Right atrium auricular region (tissue), 2 donors: ENCODE measurements around the gene N4BP2L2. TPM values are rescaled to one million over a fixed set of nuclear protein-coding genes. Genes with fewer than 3 reads are reported as not detected.
A peak's percentile ranks its signal among the peaks of the same experiment; 100 is the strongest.

ENCODE experiments used
- DNase-seq: peaks from one replicate; pipeline ENCODE4 v3.0.0-alpha.2; 2019; ENCODE audit warnings: low spot score
- H3K27ac ChIP-seq, 2 donors: fragments of 200-600 bp; sonication (generic); 1 replicate in 1 of 2; 2 replicates in 1 of 2; pipeline ENCODE4 v1.5.1; 2016 to 2019
- H3K27me3 ChIP-seq, 2 donors: fragments of 200-600 bp; sonication (generic); one replicate each; pipeline versions ENCODE4 v1.5.1 to v1.6.0; 2017 to 2019
- H3K36me3 ChIP-seq: fragments of 200-600 bp; sonication (generic); one replicate; pipeline ENCODE4 v1.5.1; 2016
- H3K4me1 ChIP-seq, 2 donors: fragments of 200-600 bp; sonication (generic); one replicate each; pipeline versions ENCODE4 v1.5.1 to v1.6.0; 2017 to 2019
- H3K4me3 ChIP-seq, 2 donors: fragments of 200-600 bp; sonication (generic); 1 replicate in 1 of 2; 2 replicates in 1 of 2; pipeline ENCODE4 v1.5.1; 2017 to 2019; ENCODE audit warnings: mild to moderate bottlenecking in 1 of 2, moderate library complexity in 1 of 2
- H3K9me3 ChIP-seq, 2 donors: fragments of 200-600 bp; sonication (generic); one replicate each; pipeline ENCODE4 v1.5.1; 2019
- total RNA-seq, 2 donors: library from RNA; depleted of rRNA; stranded (reverse); fragments of >200 nt; gene quantifications; one replicate each; pipeline ENCODE4 v1.1.0, GENCODE V29; 2016
- TF ChIP-seq, protein P1 (sequence below), 2 donors: fragments of 200-600 bp; sonication (generic); IDR thresholded peaks; one replicate each; pipeline ENCODE4 v1.5.1; 2019; ENCODE audit warnings: antibody characterized with exemption in 2 of 2

Gene N4BP2L2
- total RNA-seq, 2 donors from 2014 or later, result 92.8 to 97.5 TPM

DNA sequence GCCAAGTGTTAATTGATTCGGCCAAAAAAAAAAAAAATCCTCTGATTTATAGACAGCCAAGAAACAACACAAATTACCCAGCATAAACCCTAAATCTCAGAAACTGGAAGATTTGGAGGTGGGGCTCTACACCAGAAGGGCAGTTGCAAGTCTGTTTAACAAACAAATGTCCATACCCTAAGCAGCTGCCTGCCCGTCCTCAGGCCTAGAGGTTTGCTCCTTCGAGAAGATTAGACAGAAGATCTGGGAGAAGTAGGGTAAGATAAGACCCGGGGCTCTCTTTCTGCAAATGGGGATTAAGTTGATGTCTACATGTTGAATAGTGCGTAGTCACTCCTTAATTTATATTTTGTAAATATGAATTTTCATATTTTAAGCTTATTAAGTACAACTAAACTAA, 107.2 kb downstream of the N4BP2L2 start:
- peaks cover 0 to 18% of the 10 kb centered on the region in 2 donors for H3K4me1 ChIP-seq
- no peaks in the 10 kb centered on the region for H3K9me3 ChIP-seq
- no peak for DNase-seq
- no peak overlapping the region for H3K4me3 ChIP-seq
- TF ChIP-seq, protein P1, sequence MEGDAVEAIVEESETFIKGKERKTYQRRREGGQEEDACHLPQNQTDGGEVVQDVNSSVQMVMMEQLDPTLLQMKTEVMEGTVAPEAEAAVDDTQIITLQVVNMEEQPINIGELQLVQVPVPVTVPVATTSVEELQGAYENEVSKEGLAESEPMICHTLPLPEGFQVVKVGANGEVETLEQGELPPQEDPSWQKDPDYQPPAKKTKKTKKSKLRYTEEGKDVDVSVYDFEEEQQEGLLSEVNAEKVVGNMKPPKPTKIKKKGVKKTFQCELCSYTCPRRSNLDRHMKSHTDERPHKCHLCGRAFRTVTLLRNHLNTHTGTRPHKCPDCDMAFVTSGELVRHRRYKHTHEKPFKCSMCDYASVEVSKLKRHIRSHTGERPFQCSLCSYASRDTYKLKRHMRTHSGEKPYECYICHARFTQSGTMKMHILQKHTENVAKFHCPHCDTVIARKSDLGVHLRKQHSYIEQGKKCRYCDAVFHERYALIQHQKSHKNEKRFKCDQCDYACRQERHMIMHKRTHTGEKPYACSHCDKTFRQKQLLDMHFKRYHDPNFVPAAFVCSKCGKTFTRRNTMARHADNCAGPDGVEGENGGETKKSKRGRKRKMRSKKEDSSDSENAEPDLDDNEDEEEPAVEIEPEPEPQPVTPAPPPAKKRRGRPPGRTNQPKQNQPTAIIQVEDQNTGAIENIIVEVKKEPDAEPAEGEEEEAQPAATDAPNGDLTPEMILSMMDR (IDR thresholded peaks at IDR 0.05), result no peak
- peaks cover 23% of the 10 kb centered on the region for H3K36me3 ChIP-seq
- no peaks in the 10 kb centered on the region for H3K27me3 ChIP-seq
- no peak overlapping the region for H3K27ac ChIP-seq

DNA sequence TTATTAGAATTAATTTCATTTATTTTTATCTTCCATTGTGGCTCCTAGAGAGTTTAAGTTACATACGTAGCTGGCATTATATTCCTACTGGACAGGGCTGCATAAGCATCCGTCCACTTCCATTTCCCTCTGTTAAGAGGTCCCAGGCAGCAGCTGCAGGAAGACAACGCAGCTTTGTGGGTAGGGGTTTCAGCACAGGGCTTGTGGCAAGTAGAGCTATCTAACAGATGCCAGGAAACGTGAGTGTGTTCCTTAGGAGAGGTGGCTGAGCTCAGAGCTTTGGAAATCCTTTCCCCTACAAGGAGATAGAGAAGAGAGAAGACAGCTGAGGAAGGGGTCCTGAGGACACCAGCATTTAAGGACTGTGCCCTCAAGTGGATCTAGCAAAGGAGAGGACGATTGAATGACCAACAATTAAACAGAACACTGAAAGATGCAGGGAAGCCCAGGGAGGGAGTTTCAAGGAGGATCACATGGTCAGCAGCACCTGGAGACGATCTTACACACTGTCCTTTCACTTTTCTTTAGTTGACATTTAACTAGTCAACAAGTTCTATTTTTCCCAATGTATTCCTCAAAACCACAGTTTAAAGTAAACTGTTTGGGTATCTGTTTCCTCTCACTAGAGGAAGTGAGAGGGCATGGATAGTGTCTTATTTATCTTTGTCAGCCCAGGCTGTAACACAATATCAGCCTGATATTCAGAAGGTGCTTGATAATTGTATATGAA, 108.4 kb downstream of the N4BP2L2 start:
- Histone ChIP-seq H3K27ac (no peak overlapping the region), H3K4me1 (peaks cover 0 to 19% of the 10 kb centered on the region in 2 donors), H3K27me3 (no peaks in the 10 kb centered on the region), H3K36me3 (peaks cover 11% of the 10 kb centered on the region), H3K4me3 (no peak overlapping the region), H3K9me3 (no peaks in the 10 kb centered on the region)
- TF ChIP-seq, protein P1 (IDR thresholded peaks at IDR 0.05), result no peak
- DNase-seq, result no peak

DNA sequence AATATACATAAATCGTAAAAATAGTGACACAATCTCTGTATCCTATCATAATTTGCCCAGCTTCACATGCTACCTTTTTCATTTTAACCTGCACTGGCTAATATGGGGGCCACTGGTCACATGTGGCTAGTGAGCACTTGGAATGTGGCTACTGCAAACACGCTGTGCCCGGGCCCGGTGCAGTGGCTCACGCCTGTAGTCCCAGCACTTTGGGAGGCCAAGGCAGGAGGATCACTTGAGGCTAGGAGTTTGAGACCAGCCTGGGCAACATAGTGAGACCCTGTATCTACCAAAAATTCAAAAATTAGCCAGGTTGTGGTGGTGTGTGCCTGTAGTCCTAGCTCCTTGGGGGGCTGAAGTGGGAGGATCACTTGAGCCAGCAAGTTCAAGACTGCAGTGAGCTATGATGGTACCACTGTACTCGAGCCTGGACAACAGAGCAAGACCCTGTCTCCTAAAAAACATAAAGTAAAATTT, 109.1 kb downstream of the N4BP2L2 start:
- Histone ChIP-seq H3K36me3 (peaks cover 7% of the 10 kb centered on the region), H3K9me3 (no peaks in the 10 kb centered on the region), H3K27me3 (no peaks in the 10 kb centered on the region), H3K4me3 (no peak overlapping the region), H3K27ac (peak overlapping the region in 1 of 2 donors; percentile 90), H3K4me1 (peaks cover 0 to 19% of the 10 kb centered on the region in 2 donors)
- no peak for DNase-seq
- TF ChIP-seq, protein P1 (IDR thresholded peaks at IDR 0.05), result no peak

DNA sequence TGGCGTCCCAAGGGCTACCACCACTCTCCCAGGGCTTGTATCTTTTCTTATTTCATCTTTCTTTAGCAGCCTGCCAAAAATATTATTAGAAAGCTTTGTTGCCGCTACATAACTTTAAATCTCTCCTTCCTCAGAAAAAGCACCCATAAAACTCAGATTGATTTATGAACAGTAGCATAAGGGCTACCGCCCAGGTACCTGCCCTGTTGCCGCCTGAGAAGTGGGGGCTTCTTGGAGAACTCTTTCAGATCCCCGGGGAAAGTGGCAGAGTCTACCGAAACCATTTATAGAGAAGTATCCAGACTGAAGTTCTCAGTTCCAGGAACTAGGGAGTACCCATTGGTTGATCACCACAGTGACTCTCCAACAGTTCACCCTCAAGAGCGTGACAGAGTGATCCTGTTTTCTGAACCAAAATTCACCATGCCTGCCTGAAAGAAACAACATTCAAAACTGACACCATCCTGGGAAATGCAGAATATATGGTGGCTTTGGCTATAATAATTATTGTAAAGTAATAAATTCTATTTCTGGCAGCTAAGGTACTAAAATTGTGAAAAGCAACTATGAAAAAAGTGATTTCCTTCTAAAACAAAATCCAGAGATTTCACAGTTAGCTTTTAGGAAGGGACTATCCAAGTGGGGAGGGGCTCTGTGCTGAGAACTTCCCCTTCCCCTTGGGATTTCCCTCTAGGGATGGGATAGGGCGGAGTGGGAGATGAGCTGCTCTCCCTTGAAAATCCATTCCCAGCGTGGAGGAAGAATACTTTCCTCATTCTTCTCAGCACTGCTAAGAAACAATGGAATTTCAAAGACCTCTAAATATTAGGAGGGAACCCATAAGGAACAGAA, 109.8 kb downstream of the N4BP2L2 start:
- H3K9me3 ChIP-seq, result no peaks in the 10 kb centered on the region
- TF ChIP-seq, protein P1 (IDR thresholded peaks at IDR 0.05), result no peak
- peak overlapping the region; percentile 79 to 90 for H3K27ac ChIP-seq
- H3K4me1 ChIP-seq, result peaks cover 0 to 19% of the 10 kb centered on the region in 2 donors
- no peaks in the 10 kb centered on the region for H3K27me3 ChIP-seq
- DNase-seq, result no peak
- peak overlapping the region; percentile 64 to 74 for H3K4me3 ChIP-seq
- peaks cover 5% of the 10 kb centered on the region for H3K36me3 ChIP-seq

DNA sequence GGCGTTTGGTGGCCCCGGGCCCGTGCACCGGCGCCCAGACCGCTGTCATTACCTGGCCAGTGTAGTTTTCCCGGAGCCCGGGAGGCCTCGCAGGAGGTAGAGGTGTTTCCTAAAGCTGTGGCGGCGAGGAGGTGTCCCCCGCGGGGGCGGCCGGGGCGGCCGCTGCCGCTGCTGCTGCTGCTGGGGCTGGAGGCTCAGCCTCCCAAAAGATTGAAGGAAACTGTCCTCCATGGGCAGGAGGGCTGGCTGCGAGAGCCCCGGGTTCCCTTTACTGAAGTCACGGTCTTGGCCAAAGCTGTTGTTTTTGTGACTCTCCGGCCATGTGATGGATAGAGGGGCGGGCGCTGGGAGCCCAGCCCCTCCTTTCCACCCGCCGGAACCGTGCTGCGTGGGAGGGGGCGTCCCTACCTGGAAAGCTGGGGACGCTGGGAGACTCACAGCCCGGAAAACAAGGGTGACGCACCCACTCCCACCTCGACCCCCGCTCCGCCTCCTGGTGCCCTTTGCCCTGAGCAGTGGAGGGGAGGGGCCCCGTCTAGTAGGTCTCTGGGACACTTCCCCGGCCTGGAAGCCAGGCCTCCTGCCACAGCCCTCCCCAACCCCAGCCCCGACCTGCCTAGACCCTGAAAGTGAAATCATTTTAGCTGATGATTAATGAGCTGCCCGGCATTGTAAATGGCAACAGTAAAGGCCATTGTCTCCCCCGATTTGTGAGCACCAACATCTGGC, 110.6 kb downstream of the N4BP2L2 start, which contains the start of gene N4BP2L1:
Gene N4BP2L1, minus strand, starts transcription at position 279 of the 729 bp plus-strand sequence. Its CDS starts 48 bp downstream, at position 231.
- Histone ChIP-seq H3K27ac (peak within 1 kb of the TSS; percentile 79 to 90), H3K4me1 (peaks cover 0 to 19% of the 10 kb centered on the region in 2 donors), H3K36me3 (peaks cover 5% of the 10 kb centered on the region), H3K4me3 (peak within 1 kb of the TSS; percentile 64 to 74), H3K9me3 (no peaks in the 10 kb centered on the region), H3K27me3 (no peaks in the 10 kb centered on the region)
- TF ChIP-seq, protein P1 (IDR thresholded peaks at IDR 0.05), result no peak
- peak; percentile 82 for DNase-seq
